ENCODE results near the gene SH2D1A.
"Not testable (repeated sequence)": the region's sequence is repeated elsewhere in the genome, so short reads cannot be mapped to it uniquely, and the experiment has no call there.

The SH2D1A gene

DNA sequence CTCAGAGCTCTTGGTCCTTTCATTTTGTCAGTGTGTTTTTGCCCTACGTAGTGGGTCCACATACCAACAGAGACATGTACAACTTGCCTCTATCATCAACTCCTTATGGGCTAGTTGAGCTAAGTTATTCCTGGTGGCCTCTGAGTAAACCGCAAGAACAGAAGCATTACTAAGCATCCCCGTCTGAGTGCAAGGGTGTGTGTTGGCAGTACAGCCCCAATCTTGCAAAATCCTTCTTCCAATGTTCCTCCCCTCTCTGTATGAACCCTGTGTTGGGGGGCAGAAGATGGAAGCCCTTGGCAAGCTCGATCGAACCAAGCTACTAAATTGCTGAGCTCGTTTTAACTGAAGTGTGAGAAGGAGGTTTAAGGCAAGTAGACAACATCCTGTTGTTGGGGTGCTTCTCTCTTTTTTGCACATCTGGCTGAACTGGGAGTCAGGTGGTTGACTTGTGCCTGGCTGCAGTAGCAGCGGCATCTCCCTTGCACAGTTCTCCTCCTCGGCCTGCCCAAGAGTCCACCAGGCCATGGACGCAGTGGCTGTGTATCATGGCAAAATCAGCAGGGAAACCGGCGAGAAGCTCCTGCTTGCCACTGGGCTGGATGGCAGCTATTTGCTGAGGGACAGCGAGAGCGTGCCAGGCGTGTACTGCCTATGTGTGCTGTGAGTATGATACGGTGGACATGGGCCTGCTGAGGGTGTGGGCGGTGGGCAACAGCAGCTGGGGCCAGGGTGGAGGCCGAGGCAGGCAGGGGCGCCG is at the start of gene SH2D1A:
SH2D1A (plus strand) TSS at position 447 of the 760 bp plus-strand sequence; CDS start at position 527, 80 bp downstream.
- intact Hi-C loops (cut with DNase I): no loop called here
- peak in 2 of 10 donors; percentile 50 to 73 for DNase-seq

DNA sequence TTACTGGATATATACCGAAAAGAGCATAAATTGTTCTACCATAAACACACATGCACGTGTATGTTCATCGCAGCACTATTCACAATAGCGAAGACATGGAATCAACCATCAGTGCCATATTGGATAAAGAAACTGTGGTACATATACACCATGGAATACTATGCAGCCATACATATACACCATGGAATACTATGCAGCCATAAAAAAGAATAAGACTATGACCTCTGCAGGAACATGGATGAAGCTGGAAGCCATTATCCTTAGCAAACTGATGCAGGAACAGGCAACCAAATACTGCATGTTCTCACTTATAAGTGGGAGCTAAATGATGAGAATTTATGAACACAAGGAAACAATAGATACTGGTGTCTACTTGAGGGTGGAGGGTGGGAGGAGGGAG is 47.0 kb upstream of the SH2D1A start:
- intact Hi-C loops (cut with DNase I); DNase-seq: not testable (repeated sequence)

DNA sequence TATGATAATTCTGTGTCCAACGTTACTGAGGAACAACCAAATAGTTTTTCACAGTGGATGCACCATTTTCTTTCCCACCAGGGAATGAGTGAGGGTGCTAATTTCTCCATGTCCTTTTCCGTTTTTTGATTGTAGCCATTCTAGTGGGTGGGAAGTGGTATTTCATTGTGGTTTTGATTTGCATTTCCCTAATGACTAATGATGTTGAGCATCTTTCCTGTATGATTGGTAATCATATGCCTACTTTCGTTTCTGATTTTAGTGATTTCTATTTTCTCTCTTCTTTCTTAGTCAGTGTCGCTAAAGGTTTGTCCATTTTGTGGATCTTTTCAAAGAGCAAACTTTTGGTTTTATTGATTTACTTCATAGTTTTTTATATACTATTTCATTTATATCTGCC is 46.0 kb upstream of the SH2D1A start:
- intact Hi-C loops (cut with DNase I): no loop called here
- no peak for DNase-seq

DNA sequence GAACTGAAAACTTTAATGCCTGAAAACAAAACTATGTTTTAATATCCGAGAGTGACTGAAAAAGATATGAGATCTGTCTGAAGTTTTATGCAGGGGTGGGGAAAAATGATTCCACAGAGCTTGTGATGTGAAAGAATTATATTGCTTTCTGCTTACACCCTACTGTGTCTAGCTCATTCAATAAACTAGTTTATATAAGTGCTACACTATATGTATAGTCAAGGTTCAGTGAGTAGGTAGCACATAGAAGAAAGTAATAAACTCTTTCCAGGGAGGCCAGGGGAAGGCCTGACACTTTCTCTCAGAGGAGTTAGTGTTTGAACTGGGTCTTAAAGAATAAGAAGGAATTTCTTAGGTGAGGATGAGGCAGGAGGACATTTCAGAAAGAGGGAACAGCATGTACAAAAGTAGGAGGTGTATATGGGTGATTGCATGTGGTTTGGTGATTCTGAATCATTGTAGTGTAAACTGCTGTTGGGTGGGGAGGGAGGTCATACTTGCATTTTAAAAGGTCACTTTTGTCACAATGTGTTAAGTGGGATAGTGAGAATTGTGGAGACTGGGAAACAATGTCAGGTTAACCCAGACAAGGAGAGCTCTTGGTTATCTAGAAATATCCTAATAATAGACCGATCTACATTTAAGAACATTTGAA is 39.0 kb upstream of the SH2D1A start:
- intact Hi-C loops (cut with DNase I): no loop called here
- no peak for DNase-seq

DNA sequence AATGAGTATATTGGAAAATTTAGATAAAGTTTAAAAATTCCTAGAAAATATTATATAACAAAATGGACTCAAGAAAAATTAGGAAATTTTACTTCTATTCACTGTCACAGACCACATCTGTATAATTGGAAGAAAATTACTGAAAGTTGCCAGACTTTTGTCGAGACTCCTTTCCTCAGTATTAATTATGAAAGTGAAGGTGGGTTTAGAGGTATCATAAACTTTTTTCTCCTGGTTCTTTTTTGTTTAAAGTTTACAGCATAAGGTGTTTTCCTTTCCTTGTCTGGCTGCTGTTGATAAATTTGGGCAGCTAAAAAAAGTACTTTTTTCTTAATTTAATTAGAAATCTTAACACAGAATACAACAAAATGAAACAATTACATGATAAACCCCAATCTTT is 20.6 kb upstream of the SH2D1A start:
- intact Hi-C loops (cut with DNase I): no loop called here

DNA sequence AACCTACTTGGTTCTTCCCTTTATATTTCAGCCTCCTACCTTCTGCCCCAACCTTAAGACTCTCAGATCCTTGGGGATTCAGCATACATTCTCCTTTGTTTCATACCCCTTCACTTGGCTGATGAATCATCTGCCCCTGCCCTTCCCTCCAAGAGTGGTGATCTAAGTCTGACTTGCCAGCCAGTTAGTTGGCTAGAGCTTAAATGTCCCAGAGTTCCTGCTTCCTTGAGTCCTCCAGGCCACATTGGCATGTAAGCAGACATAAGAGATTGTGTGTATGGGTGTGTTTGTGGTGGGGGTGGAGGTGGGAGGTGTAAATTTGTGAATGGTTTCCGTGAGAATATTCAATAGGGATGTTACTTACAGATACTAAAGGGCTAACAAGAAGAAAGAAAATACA is 17.6 kb upstream of the SH2D1A start:
- intact Hi-C loops (cut with DNase I): no loop called here

More for the DNA sequence above, 20.6 kb upstream of the SH2D1A start:
- no peak for DNase-seq

DNA sequence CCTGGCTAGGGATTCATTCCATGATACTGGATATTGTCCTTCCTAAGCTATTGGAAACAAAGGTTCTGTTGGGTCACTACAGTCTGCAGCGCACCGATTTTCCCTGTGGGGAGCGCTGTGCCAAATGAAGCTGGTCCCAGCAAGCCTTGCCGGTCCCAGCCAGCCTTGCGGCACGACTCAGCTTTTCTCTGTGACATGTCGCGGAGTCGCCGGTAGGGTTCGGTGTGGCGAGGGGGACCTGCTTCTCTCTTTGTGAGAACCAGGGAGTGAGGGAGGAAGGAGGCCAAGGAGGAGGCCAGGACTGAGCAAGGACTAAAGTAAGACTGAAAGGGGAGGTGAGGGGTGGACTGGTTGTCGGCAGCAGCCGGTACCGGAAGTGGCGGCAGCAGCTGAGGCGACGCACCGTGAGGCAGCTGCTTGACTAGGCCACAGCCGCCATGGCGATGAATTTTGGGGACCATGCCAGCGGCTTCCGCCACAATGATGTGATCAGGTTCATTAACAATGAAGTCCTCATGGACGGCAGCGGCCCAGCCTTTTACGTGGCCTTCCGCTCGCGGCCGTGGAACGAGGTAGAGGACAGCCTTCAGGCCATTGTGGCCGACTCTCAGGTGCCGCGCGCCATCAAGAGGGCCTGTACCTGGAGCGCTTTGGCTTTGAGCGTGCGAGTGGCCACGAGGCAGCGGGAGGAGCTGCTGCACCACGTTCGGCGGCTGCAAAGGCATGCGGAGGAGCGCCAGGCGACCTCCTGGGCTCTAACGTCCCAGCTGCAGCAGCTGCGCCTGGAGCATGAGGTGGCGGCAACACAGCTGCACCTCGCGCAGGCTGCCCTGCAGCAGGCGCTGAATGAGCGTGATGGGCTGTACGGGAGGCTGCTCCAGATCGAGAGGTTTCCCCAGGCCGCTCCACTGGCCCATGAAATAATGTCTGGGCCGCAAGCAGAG is 13.6 kb upstream of the SH2D1A start, which contains the start of gene TEX13D:
TEX13D (plus strand) TSS at position 180 of the 944 bp plus-strand sequence; CDS start at position 438, 258 bp downstream.
- intact Hi-C loops (cut with DNase I): no loop called here
- peak in 3 of 10 donors; percentile 70 to 83 (median 72) for DNase-seq

More for the DNA sequence above, 17.6 kb upstream of the SH2D1A start:
- DNase-seq: no peak

DNA sequence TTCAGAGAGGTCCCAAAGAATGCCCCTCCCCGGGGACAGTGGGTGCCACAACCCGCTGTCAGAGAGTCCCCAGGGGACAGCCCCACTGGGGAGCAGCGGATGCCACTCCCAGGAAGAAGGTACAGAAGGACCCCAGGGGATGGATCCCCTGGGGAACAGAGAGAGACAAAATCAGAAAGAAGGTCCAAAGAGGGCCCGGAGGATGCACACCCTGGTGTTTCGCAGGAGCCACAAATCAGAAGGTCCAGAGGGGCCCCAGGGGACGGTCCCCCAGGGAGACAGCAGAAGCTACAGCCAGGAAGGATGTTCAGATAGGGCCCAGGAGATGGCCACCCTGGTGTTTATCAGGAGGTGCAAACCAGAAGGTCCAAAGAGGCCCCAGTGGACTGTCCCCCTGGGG is 12.5 kb upstream of the SH2D1A start:
- peak in 1 of 10 donors; percentile 32 for DNase-seq
- intact Hi-C loops (cut with DNase I): no loop called here

DNA sequence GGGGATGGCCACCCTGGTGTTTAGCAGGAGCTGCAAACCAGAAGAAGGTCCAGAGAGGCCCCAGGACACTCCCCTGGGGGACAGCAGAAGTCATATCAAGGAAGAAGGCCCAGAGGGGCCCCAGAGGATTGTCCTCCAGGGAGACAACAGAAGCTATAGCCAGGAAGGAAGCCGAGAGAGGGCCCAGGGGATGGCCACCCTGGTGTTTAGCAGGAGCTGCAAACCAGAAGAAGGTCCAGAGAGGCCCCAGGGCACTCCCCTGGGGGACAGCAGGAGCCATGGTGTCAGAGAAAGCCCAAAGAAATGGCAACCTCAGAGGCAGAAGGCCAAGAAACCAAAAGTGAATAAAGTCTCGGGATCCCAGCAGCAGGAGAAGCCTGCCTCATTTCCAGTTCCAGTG is 11.8 kb upstream of the SH2D1A start:
- intact Hi-C loops (cut with DNase I); DNase-seq: not testable (repeated sequence)

DNA sequence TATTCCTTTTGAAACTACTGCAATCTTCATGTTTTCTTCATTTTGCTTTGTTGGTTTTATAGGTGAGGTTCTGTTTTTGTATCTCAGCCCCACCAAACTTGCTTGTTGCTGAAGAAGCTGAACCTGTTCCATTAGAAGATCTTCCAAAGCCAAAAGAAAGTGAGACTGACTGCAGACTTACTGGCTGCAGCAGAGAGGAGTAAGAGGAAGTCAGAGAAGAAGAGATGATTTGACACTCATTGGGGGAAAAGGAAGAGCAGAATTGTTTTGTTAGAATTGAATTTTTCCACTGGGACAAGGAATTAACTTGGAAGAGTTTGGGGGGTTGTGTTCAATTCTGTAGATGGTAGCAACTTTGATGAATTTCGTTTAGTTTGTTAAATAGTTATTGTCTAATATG is 10.8 kb upstream of the SH2D1A start:
- intact Hi-C loops (cut with DNase I): no loop called here

DNA sequence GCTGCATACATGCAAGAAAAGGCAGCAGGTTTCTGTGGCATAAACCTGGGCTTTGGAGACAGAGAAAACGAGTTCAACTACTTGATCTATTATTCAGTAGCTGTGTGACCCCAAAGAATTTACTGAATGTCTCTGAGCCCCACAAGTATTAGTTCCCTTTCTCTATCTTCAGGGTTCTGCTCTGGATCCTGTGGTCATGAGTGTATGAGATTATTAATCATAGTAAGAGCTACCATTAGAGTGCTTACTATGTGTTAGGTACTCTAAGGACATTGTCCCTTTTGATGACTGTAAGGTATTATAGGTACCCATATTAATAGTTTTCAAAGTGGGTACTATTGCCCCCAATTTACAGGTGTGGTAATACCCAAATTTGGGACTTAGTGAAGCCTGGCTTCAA is 8.4 kb upstream of the SH2D1A start:
- no peak for DNase-seq
- intact Hi-C loops (cut with DNase I): no loop called here

More for the DNA sequence above, 10.8 kb upstream of the SH2D1A start:
- no peak for DNase-seq

DNA sequence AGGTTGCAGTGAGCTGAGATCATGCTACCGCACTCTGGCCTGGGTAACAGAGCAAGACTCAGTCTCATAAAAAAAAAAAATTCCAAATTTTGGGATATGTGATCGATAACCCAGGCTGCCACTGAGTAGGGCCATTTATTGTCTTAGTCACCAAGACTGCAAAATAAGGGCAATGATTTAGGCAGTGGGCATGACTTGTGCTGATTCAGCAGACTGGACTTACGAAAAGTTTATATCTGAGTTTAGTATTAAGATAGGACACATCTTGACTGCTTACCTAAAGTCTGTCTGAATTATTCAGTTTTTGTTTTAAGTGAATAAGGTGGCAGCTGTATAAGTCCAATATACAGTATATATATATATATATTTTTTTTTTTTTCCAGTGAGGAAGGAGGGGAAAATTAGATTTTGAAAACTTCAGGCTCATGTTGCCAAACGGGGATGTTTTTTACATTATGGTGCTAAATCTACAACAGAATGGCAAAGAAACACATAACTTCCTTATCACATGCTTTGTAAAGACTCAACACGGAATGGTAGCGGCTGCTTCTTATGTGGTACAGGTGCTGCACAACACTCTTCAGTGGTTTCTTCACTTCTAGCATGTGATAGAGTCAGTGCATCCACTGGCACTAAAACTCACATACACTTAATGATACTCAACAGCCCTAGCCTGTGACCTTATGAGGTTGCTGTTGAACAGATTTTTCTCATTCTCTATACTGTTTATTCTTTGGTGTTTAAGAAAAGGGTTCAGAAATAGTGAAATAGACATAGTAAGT is 7.4 kb upstream of the SH2D1A start:
- intact Hi-C loops (cut with DNase I): no loop called here
- no peak for DNase-seq

DNA sequence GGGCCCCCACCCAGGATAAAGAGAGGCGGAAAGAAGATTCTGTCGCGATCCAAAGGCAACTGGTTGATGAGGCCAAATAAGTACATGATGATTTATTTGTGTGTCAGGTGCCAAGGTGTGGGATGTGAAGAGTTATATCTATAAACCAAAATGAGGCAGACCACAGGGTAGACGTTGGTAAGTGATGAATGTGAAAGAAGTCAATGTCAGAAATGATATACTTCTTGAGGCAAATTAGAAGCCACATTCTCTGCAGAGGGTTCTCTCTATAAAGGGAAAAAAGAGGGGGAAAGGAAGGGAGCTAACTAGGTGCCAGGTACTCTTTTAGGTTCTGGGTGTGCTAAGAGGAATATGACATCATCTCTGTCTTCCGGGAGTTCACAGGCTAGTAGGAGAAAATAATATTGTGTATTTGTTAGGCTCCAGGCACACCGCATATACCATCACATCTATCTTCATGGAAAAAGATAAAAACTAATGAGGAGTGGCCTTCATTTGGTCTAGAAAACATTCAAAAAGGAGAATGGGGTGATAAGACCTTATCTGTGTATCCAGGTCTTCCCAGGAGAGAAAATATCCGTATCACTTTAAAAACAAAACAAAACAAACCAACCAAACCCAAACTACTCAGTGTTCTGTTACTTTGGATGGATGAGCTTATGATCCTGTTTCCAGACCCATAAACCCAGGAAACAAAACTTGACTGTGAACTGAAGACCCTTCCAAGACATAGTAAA is 4.8 kb upstream of the SH2D1A start:
- DNase-seq: no peak
- intact Hi-C loops (cut with DNase I): no loop called here

DNA sequence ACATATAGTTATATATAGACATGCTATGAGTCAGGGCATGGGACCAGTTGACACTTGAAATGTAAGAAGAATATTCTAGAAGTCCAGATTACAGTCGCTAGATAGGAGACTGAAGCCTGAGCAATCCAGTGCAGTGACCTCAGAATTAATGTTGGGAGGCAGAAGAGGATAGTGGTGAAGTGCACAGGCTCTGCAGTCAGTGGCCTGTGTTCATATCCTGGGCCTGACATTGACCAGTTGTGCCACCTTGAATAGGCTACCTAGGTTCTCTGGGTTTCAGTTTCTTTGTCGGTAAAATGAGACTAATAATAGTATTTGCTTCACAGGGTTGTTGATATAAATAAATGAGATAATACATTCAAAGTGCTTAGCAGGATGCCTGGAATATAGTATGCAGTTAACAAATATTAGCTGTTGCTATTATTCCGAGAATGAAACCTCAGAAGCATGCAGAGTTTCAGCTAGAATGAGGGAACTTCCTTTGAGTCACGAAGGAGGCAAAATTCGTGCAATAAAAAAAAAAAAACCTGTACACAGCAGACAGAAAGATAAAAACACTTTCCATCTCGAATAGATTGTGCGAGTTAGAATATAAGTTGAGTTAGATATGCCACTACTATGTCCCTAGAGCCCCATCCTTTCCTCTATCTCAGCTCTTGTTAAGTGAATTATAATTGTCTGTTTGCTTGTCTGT is 4.0 kb upstream of the SH2D1A start:
- intact Hi-C loops (cut with DNase I): no loop called here

DNA sequence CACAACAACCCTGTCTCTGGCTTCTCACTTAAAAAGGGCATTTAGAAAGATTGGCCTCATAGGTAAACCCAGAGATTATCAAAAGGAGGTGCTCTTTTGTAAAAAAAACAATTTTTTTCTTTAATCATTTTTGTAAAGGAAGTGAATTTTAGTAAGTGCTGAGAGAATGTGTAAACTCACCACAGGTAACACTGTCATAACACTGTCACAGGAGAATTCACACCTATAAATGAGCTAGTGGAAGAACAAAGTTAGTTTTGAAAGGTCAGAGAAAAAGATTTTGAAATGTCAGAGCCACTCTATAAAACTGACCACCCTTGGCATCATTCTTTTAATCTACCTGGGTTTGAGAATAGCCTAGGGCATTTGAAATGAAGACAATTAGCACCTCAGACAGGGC is 3.3 kb upstream of the SH2D1A start:
- intact Hi-C loops (cut with DNase I): no loop called here
- no peak for DNase-seq

More for the DNA sequence above, 4.0 kb upstream of the SH2D1A start:
- DNase-seq: no peak

DNA sequence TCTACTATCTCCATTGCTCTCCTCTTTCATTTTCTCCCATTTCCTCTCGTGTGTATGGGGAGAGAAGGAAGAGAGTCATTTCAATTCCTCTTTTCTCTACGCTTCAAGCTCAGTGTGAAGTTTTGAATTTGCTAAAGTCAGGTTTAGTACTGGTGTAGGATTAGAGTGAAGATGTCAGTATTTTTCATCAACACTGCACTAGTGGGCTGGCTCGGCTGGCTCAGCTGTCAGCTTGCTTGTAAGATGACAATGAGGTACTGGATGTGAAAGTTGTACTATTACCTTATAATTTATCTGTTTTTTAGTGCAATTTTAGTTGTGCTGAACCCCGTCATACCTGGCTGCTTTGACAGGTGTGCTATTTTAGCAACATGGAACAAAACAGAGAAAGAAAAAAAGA is 2.1 kb upstream of the SH2D1A start:
- DNase-seq: no peak
- intact Hi-C loops (cut with DNase I): no loop called here

DNA sequence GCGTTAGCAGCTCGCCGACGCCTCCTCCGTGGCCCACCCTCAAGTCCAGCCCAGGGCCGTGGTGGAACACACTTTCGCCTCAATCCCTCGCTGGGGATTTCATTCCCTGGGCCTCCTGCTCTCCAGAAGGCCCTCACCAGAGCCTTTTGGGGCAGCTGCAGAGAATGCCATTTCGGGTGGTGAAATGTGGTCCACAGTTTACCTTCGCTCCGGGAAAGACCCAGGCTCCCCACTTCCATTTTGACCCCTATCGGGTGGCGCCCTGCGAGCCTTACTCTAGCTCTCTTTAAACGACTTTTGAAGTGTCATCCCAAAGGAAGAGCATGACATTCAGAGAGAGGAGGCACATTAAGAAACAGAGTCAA is 496 bp downstream of the SH2D1A start:
- intact Hi-C loops (cut with DNase I): no loop called here
- DNase-seq: no peak

DNA sequence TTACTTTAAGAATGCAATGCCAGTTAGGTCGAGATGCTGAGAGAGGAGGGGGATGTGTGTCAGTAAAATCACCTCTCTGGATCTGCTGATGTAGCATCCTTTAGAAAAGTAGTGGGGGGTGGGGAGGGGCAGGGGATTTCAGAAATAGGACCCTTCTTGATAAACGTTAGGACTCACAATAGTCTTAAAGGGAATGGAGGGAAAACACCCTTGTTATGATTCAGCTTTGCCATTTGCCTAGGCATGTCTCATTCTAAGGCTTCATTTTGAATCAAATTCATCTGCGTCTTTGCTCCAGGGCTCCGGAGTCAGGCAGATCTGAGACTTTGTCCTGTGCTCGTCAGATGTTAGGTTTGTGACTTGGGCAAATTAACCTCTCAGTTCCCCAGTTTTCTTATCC is 879 bp downstream of the SH2D1A start:
- no peak for DNase-seq
- intact Hi-C loops (cut with DNase I): no loop called here

DNA sequence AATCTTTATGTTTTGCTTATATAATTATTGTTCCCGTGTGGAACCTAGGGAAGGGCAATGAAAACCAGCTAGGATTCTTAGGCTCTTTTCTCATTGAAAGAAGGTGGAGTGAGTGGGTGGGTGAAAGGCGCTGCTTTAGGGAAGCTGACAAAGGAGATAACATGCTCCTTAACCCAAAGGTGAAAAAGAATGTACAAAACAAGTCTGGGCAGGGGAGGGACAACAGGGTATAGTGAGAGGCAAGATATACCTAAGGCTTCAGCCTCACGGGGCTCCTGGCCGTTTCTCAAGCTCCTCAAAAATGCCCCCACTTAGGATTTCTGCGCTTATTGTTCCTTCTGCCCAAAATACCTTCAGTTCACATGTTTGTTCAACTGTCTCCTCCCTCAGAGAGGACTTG is 1.8 kb downstream of the SH2D1A start:
- intact Hi-C loops (cut with DNase I): no loop called here
- DNase-seq: no peak

All from posterior cingulate gyrus (tissue), 11 donors.